Coronary artery (tissue), 2 donors: ENCODE data around the gene KRT86.

ENCODE experiments used
- DNase-seq: peaks from one replicate; pipeline ENCODE4 v3.0.0-alpha.2; 2017; ENCODE audit warnings: low spot score
- H3K27ac ChIP-seq, 2 donors: fragments of 200-600 bp; sonication (generic); one replicate each; pipeline ENCODE4 v1.5.1; 2016 to 2019
- H3K4me3 ChIP-seq: fragments of 200-600 bp; sonication (generic); 2 replicates; pipeline ENCODE4 v1.5.1; 2016; ENCODE audit warnings: mild to moderate bottlenecking, moderate library complexity
- CTCF ChIP-seq: fragments of 200-600 bp; sonication (generic); IDR thresholded peaks from one replicate; pipeline ENCODE4 v1.5.1; 2019; ENCODE audit warnings: antibody characterized with exemption

Gene KRT86

DNA sequence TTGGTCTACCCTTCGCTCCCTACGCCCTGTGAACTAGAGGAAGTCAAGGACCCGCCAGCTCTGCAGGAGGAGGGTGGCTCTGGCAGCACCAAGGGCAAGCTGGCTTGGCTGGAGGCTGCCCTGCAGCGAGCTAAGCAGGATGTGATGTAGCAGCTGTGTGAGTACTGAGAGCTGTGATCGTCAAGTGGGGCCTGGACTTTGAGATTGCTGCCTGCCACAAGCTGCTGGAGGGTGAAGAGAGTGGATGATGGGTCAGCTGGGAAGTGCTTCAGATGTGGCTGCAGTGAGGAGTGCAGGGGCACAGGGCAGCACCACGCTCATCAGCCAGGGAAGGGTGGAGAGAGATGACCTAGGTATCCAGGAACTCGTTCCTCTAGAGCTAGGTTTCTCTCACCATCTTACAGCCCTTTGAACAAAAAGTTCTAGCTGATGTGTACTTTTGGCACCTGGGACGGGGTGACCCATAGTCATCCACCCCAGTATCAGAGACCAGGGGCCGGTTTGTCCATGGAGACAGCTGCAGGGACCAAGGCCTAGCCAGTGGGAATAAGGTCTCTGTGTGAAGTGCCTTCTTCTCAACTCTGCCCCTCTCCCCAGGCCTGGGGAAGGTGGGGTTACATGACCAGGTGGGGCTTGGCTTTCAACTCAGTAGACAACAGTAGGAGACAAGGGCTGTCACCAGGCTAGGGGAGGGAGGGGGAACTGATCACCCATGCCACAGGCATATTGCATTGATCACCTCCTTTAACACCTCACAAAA lies 3.2 kb downstream of the KRT86 start:
- peak; percentile 71 for DNase-seq
- TF ChIP-seq CTCF = no peak
- Histone ChIP-seq H3K27ac (no peak overlapping the region), H3K4me3 (no peak overlapping the region)

- DNase-seq = peak; percentile 83
- Histone ChIP-seq H3K27ac (peak overlapping the region; percentile 85 to 96), H3K4me3 (peak overlapping the region; percentile 62)
- peak; percentile 99 for TF ChIP-seq CTCF
These were observed 4.4 kb downstream of the KRT86 start for GRCh38 chr12:52278575-52279421.

- no peak for TF ChIP-seq CTCF
- DNase-seq = no peak
- H3K27ac ChIP-seq = peak overlapping the region; percentile 85 to 96
- peak overlapping the region; percentile 62 for H3K4me3 ChIP-seq
These were observed 5.2 kb downstream of the KRT86 start for GRCh38 chr12:52279422-52280318.

DNA sequence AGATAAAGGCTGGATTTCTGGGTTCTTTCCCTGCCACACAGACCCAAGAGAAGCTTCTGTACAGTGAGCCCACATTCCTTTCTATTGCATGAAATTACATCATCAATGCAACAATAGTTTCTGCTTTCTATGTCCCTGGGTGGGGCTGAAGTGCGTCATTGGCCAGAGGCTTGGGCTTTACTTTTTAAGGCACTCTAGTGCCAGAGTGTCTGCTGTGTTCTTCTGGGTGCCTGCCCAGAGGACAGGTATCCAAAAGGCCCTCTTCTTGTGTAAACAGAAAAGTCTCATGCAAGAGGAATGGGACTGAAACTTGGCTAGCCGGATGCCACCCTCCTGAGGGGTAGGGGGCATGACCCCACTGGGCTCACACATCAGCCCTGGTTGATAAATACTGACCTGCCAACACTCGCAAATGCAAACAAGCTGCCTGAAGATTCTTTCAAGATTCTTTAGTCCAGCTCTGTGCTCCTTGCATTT lies 5.9 kb downstream of the KRT86 start:
- TF ChIP-seq CTCF = no peak
- peak; percentile 92 for DNase-seq
- Histone ChIP-seq H3K4me3 (no peak overlapping the region), H3K27ac (peak overlapping the region; percentile 85 to 96)

GRCh38 chr12:52280796-52281560 lies 6.5 kb downstream of the KRT86 start:
- peak; percentile 97 for DNase-seq
- TF ChIP-seq CTCF = no peak
- Histone ChIP-seq H3K27ac (peak overlapping the region; percentile 85 to 96), H3K4me3 (no peak overlapping the region)

DNA sequence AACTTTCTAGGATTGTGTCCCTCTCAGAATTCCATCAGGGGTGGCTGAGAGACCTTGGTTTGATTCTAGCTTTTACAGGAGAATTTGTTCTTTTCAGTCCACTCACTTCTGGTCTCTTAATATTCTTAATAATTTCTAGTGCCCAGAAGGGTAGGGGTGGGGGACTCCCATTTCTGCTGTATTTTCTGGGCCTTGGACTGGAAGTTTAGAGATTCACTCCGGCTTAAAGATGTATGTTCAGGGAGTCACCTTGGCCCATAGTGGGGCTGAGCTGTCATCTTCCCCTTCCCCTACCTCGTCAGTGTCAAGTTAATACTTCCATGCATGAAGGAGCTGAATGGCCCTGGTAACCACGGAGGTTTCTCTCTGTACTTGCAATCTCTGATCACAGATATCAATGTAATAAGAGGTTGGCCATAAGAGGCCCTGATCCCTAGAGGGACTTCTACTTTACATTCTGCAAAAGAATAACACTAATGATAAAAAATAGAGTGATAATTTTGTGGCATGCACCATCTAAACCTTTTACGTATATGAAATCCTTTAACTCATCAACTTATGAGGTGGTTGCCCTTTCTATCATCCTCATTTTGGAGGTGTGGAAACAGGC lies 10.2 kb downstream of the KRT86 start:
- H3K27ac ChIP-seq = no peak overlapping the region
- DNase-seq = no peak
- no peak overlapping the region for H3K4me3 ChIP-seq
- TF ChIP-seq CTCF = no peak
